ENCODE data around the gene REXO5. TPM values are rescaled to one million over a fixed set of nuclear protein-coding genes. Genes with fewer than 3 reads are reported as not detected.

Gene REXO5
- total RNA-seq, 1 experiment from 2014 or later: 6.7 TPM

GRCh38 chr16:20880867-20881502, 74.7 kb downstream of the REXO5 start:
- no peak overlapping the region for H3K14ac ChIP-seq (ENCODE audit: insufficient read depth, low read length)
- peaks cover 6% of the 10 kb centered on the region for H3K79me1 ChIP-seq (ENCODE audit: insufficient read depth, low read depth, low read length, poor library complexity, severe bottlenecking)
- no peak for DNase-seq
- no peak overlapping the region for H3K27ac ChIP-seq (ENCODE audit: insufficient read length, low read depth, low read length)
- no peaks in the 10 kb centered on the region; the same call in 1 of the 2 replicates for H3K4me1 ChIP-seq (ENCODE audit: insufficient read depth, low read length)
- no peak overlapping the region for H3K4me2 ChIP-seq (ENCODE audit: insufficient read depth, insufficient read length, low read length)
- no CpG with 5 or more reads among the region's 3 CpGs for WGBS (ENCODE audit: extremely low coverage, insufficient read length, low lambda C conversion rate)
- no peak overlapping the region for H4K91ac ChIP-seq (ENCODE audit: insufficient read length, low read depth, low read length)
- Mint-ChIP-seq H3K36me3 (ENCODE audit: insufficient read depth in 1 of 3, low read depth in 3 of 3) (peaks cover 2 to 8% (median 5%) of the 10 kb centered on the region in 3 experiments; a peak in 4 of 7 replicates), H3K4me1 (peaks cover 20 to 23% of the 10 kb centered on the region in 2 experiments), H3K4me3 (no peak overlapping the region), H3K27ac (peak overlapping the region in 2 of 3 experiments; percentile 8 to 76; a peak in 4 of 7 replicates), H3K27me3 (ENCODE audit: low read depth) (no peaks in the 10 kb centered on the region), H3K9me3 (no peaks in the 10 kb centered on the region)
- no peaks in the 10 kb centered on the region for H3K9me3 ChIP-seq (ENCODE audit: control insufficient read depth, low read depth, low read length)
- H3K79me2 ChIP-seq (ENCODE audit: insufficient read depth, low read length): peaks cover 3% of the 10 kb centered on the region; the same call in 1 of the 2 replicates
- no peak overlapping the region for H4K8ac ChIP-seq (replicated peaks; ENCODE audit: insufficient read length, low read depth, low read length)
- H3K9ac ChIP-seq (ENCODE audit: extremely low read depth, insufficient read length, low read length): no peak overlapping the region
- no peak for TF ChIP-seq CTCF (conservative IDR thresholded peaks at IDR 0.05)
- H3K56ac ChIP-seq (ENCODE audit: insufficient read length, low read depth, low read length): no peak overlapping the region
- no peak overlapping the region for H2AFZ ChIP-seq (ENCODE audit: low read length)
- no peaks in the 10 kb centered on the region for H3K23me2 ChIP-seq (ENCODE audit: insufficient read length, low read depth, low read length, poor library complexity, severe bottlenecking)
- no peak overlapping the region for H4K5ac ChIP-seq (ENCODE audit: insufficient read length, low read depth, low read length)
- H2AK5ac ChIP-seq (ENCODE audit: insufficient read length, low read length): no peak overlapping the region
- H3K23ac ChIP-seq (ENCODE audit: insufficient read length, low read depth, low read length): no peak overlapping the region
- no peak overlapping the region for H3K4ac ChIP-seq (ENCODE audit: low read depth, low read length)
- no peak overlapping the region for H2BK5ac ChIP-seq (ENCODE audit: insufficient read length, low read length)
- H2BK120ac ChIP-seq (ENCODE audit: low read depth, low read length, poor library complexity, severe bottlenecking): no peak overlapping the region
- H2BK15ac ChIP-seq (ENCODE audit: low read depth, low read length): no peak overlapping the region
- no peak overlapping the region for H2BK12ac ChIP-seq (ENCODE audit: insufficient read length, low read depth, low read length)
- H3T11ph ChIP-seq (ENCODE audit: low read length): no peak overlapping the region
- no peak overlapping the region for H2BK20ac ChIP-seq (ENCODE audit: low read depth, low read length, poor library complexity, severe bottlenecking)
- H4K20me1 ChIP-seq (ENCODE audit: control insufficient read depth, insufficient read depth, insufficient read length): no peaks in the 10 kb centered on the region
- no peak overlapping the region for H3K18ac ChIP-seq (ENCODE audit: insufficient read length, low read depth, low read length)
- H3K27me3 ChIP-seq (ENCODE audit: insufficient read depth, low read length): no peaks in the 10 kb centered on the region

All from H9 (cell line).